Upper lobe of left lung (tissue), 6 donors: ENCODE measurements around the gene SLC25A25. TPM values are rescaled to one million over a fixed set of nuclear protein-coding genes. Genes with fewer than 3 reads are reported as not detected.

Experiments
- ATAC-seq, 2 donors: fragments of 200-7000 bp; cut with Tn5 transposase; one replicate each; pipeline ENCODE4 v1.9.1; 2022; ENCODE audit warnings: mild to moderate bottlenecking in 2 of 2, moderate library complexity in 2 of 2; ENCODE audit not compliant: low FRiP score in 2 of 2
- DNase-seq, 2 donors: peaks; one replicate each; pipeline ENCODE4 v3.0.0-alpha.2; 2019 to 2020
- H3K27ac ChIP-seq, 4 donors: fragments of 200-600 bp; sonication (generic); one replicate each; pipeline ENCODE4 v1.5.1; 2016 to 2019
- H3K27me3 ChIP-seq, 4 donors: fragments of 200-600 bp; sonication (generic); one replicate each; pipeline ENCODE4 v1.5.1; 2017 to 2019
- H3K36me3 ChIP-seq, 4 donors: fragments of 200-600 bp; sonication (generic); one replicate each; pipeline ENCODE4 v1.5.1; 2016 to 2019
- H3K4me1 ChIP-seq, 4 donors: fragments of 200-600 bp; sonication (generic); one replicate each; pipeline ENCODE4 v1.5.1; 2018 to 2019
- H3K4me3 ChIP-seq, 4 donors: fragments of 200-600 bp; sonication (generic); one replicate each; pipeline ENCODE4 v1.5.1; 2017 to 2019; ENCODE audit warnings: mild to moderate bottlenecking in 2 of 4, moderate library complexity in 1 of 4
- H3K9me3 ChIP-seq, 4 donors: fragments of 200-600 bp; sonication (generic); one replicate each; pipeline ENCODE4 v1.5.1; 2018 to 2019
- CTCF ChIP-seq, 6 experiments: fragments of 450-650 bp in 4 of 6; fragments of 200-600 bp in 2 of 6; sonication (generic) in 2 of 6; IDR thresholded peaks; one replicate each; pipeline ENCODE4 v1.5.1; 2016 to 2019; ENCODE audit warnings: antibody characterized with exemption in 6 of 6
- EP300 ChIP-seq, 4 donors: sonication (generic); formaldehyde crosslinking; IDR thresholded peaks; one replicate each; pipeline ENCODE4 v1.5.1; 2017; ENCODE audit warnings: antibody characterized with exemption in 4 of 4, control low read depth in 2 of 4
- POLR2A ChIP-seq, 4 donors: fragments of 450-650 bp; IDR thresholded peaks; one replicate each; pipeline ENCODE4 v1.5.1; 2016 to 2017; ENCODE audit warnings: antibody characterized with exemption in 4 of 4, mild to moderate bottlenecking in 2 of 4
- POLR2AphosphoS5 ChIP-seq, 2 donors: sonication (generic); formaldehyde crosslinking; IDR thresholded peaks; one replicate each; pipeline ENCODE4 v1.5.1; 2017; ENCODE audit warnings: antibody characterized with exemption in 2 of 2
- WGBS, 2 donors: methylation state at CpG; one replicate each; pipeline ENCODE4 v1.1.5; 2017 to 2018; 5-methylcytosine and 5-hydroxymethylcytosine counted together
- total RNA-seq, 6 donors: library from RNA; depleted of rRNA in 4 of 6; stranded (reverse); fragments of >200 nt in 4 of 6; gene quantifications; one replicate each; pipeline versions ENCODE4 v1.1.0 to v1.2.1, GENCODE V29; 2016 to 2021
- donor health status: DM: no; HTN: no; CAD: no; lungs with moderate emphysema.
- donor health status: DM: no; HTN: yes; CAD: no; lungs with severe emphysema.

SLC25A25 gene
- total RNA-seq, 6 donors from 2014 or later, result 23.6 to 40.2 (median 33.7) TPM

GRCh38 chr9:128091571-128091970 lies 23.5 kb downstream of the SLC25A25 start:
- H3K27me3 ChIP-seq, result no peaks in the 10 kb centered on the region
- WGBS, 2 donors, result 47 to 58% methylated on average over 8 to 13 of the region's 13 CpGs
- H3K4me3 ChIP-seq, result no peak overlapping the region
- no peak for TF ChIP-seq POLR2A (IDR thresholded peaks at IDR 0.05)
- no peak for TF ChIP-seq POLR2AphosphoS5 (IDR thresholded peaks at IDR 0.05)
- TF ChIP-seq CTCF (IDR thresholded peaks at IDR 0.05), result no peak
- TF ChIP-seq EP300 (IDR thresholded peaks at IDR 0.05), result no peak
- H3K27ac ChIP-seq, result peak overlapping the region in 2 of 4 donors; percentile 88 to 92
- DNase-seq (no peak), ATAC-seq (no peak)
- H3K4me1 ChIP-seq, result peaks cover 60 to 74% (median 68%) of the 10 kb centered on the region in 4 donors
- no peaks in the 10 kb centered on the region for H3K9me3 ChIP-seq
- no peaks in the 10 kb centered on the region for H3K36me3 ChIP-seq

GRCh38 chr9:128092199-128092977 lies 24.4 kb downstream of the SLC25A25 start:
- no peak for ATAC-seq
- H3K27me3 ChIP-seq, result no peaks in the 10 kb centered on the region
- WGBS, 2 donors, result 79 to 82% methylated on average over 16 of the region's 16 CpGs
- H3K4me1 ChIP-seq, result peaks cover 69 to 82% (median 76%) of the 10 kb centered on the region in 4 donors
- peak overlapping the region; percentile 87 to 92 (median 90) for H3K27ac ChIP-seq
- no peak for DNase-seq
- TF ChIP-seq POLR2AphosphoS5 (IDR thresholded peaks at IDR 0.05) (no peak), CTCF (IDR thresholded peaks at IDR 0.05) (no peak), POLR2A (IDR thresholded peaks at IDR 0.05) (no peak), EP300 (IDR thresholded peaks at IDR 0.05) (no peak)
- no peaks in the 10 kb centered on the region for H3K36me3 ChIP-seq
- no peaks in the 10 kb centered on the region for H3K9me3 ChIP-seq
- no peak overlapping the region for H3K4me3 ChIP-seq

GRCh38 chr9:128093011-128093410 lies 25.0 kb downstream of the SLC25A25 start:
- ATAC-seq, result no peak
- TF ChIP-seq CTCF (IDR thresholded peaks at IDR 0.05), result no peak
- no peak for TF ChIP-seq POLR2AphosphoS5 (IDR thresholded peaks at IDR 0.05)
- TF ChIP-seq POLR2A (IDR thresholded peaks at IDR 0.05), result no peak
- TF ChIP-seq EP300 (IDR thresholded peaks at IDR 0.05), result no peak
- peak overlapping the region; percentile 87 to 92 (median 90) for H3K27ac ChIP-seq
- H3K36me3 ChIP-seq, result no peaks in the 10 kb centered on the region
- no peaks in the 10 kb centered on the region for H3K27me3 ChIP-seq
- 72 to 74% methylated on average over 4 of the region's 4 CpGs for WGBS, 2 donors
- peaks cover 75 to 87% (median 80%) of the 10 kb centered on the region in 4 donors for H3K4me1 ChIP-seq
- DNase-seq, result no peak
- H3K9me3 ChIP-seq, result no peaks in the 10 kb centered on the region
- no peak overlapping the region for H3K4me3 ChIP-seq

- H3K27ac ChIP-seq, result peak overlapping the region; percentile 87 to 92 (median 90)
- H3K9me3 ChIP-seq, result no peaks in the 10 kb centered on the region
- peak in 1 of 2 donors; percentile 94 for DNase-seq
- peak; percentile 89 to 90 for ATAC-seq
- TF ChIP-seq POLR2AphosphoS5 (IDR thresholded peaks at IDR 0.05) (peak; percentile 72 to 90), EP300 (IDR thresholded peaks at IDR 0.05) (peak in 3 of 4 donors; percentile 43 to 84 (median 72)), POLR2A (IDR thresholded peaks at IDR 0.05) (peak in 3 of 4 donors; percentile 33 to 68 (median 62)), CTCF (IDR thresholded peaks at IDR 0.05) (no peak)
- 17 to 28% methylated on average over 6 to 8 of the region's 8 CpGs for WGBS, 2 donors
- no peaks in the 10 kb centered on the region for H3K27me3 ChIP-seq
- H3K36me3 ChIP-seq, result no peaks in the 10 kb centered on the region
- H3K4me3 ChIP-seq, result peak overlapping the region in 2 of 4 donors; percentile 9 to 27
- H3K4me1 ChIP-seq, result peaks cover 75 to 90% (median 80%) of the 10 kb centered on the region in 4 donors
Measured at GRCh38 chr9:128094166-128094949, 26.3 kb downstream of the SLC25A25 start.
